Skeletal muscle satellite cell (primary cell): ENCODE data around the gene ARRDC4.

Source experiments
- H3K27me3 ChIP-seq: 2 replicates; pipeline ENCODE4 v1.7.0; 2013; ENCODE audit warnings: low read length; ENCODE audit not compliant: control insufficient read depth, insufficient read depth
- H3K36me3 ChIP-seq: 2 replicates; pipeline ENCODE4 v1.7.0; 2013; ENCODE audit warnings: mild to moderate bottlenecking, control low read depth, low read length; ENCODE audit not compliant: insufficient read depth
- H3K4me1 ChIP-seq: 2 replicates; pipeline ENCODE4 v1.7.0; 2013; ENCODE audit warnings: low read length; ENCODE audit not compliant: control insufficient read depth, insufficient read depth
- H3K4me2 ChIP-seq: 2 replicates; pipeline ENCODE4 v1.7.0; 2013; ENCODE audit warnings: mild to moderate bottlenecking, low read length
- H3K4me3 ChIP-seq: 2 replicates; pipeline ENCODE4 v1.7.0; 2013; ENCODE audit warnings: low read length
- H3K9ac ChIP-seq: 2 replicates; pipeline ENCODE4 v1.7.0; 2013; ENCODE audit warnings: mild to moderate bottlenecking, low read depth, low read length, moderate library complexity
- H3K9me3 ChIP-seq: replicated peaks from 2 replicates; pipeline ENCODE4 v1.7.0; 2013; ENCODE audit warnings: mild to moderate bottlenecking, control low read depth, low read length

ARRDC4 gene

GRCh38 chr15:97947465-97948260, 12.8 kb upstream of the ARRDC4 start:
- H3K36me3 ChIP-seq: no peaks in the 10 kb centered on the region
- H3K27me3 ChIP-seq: no peaks in the 10 kb centered on the region
- no peaks in the 10 kb centered on the region for H3K9me3 ChIP-seq
- no peaks in the 10 kb centered on the region for H3K4me1 ChIP-seq
- no peak overlapping the region for H3K4me2 ChIP-seq
- H3K9ac ChIP-seq: no peak overlapping the region
- no peak overlapping the region for H3K4me3 ChIP-seq

GRCh38 chr15:97953254-97953653, 7.2 kb upstream of the ARRDC4 start:
- Histone ChIP-seq H3K4me1 (no peaks in the 10 kb centered on the region), H3K36me3 (no peaks in the 10 kb centered on the region), H3K4me3 (no peak overlapping the region), H3K27me3 (no peaks in the 10 kb centered on the region), H3K9me3 (no peaks in the 10 kb centered on the region), H3K9ac (no peak overlapping the region), H3K4me2 (no peak overlapping the region)

- H3K4me1 ChIP-seq: no peaks in the 10 kb centered on the region
- H3K36me3 ChIP-seq: no peaks in the 10 kb centered on the region
- no peak overlapping the region for H3K4me3 ChIP-seq
- no peak overlapping the region for H3K4me2 ChIP-seq
- no peaks in the 10 kb centered on the region for H3K27me3 ChIP-seq
- no peaks in the 10 kb centered on the region for H3K9me3 ChIP-seq
- no peak overlapping the region for H3K9ac ChIP-seq
Measured at GRCh38 chr15:97953748-97954147, 6.8 kb upstream of the ARRDC4 start.

GRCh38 chr15:97955035-97955434, 5.5 kb upstream of the ARRDC4 start:
- Histone ChIP-seq H3K27me3 (no peaks in the 10 kb centered on the region), H3K9me3 (no peaks in the 10 kb centered on the region), H3K4me1 (peaks cover 5% of the 10 kb centered on the region), H3K4me3 (no peak overlapping the region), H3K4me2 (no peak overlapping the region), H3K9ac (no peak overlapping the region), H3K36me3 (no peaks in the 10 kb centered on the region)

- Histone ChIP-seq H3K4me1 (peaks cover 5% of the 10 kb centered on the region), H3K4me2 (no peak overlapping the region), H3K9me3 (no peaks in the 10 kb centered on the region), H3K36me3 (no peaks in the 10 kb centered on the region), H3K27me3 (no peaks in the 10 kb centered on the region), H3K9ac (no peak overlapping the region), H3K4me3 (no peak overlapping the region)
Measured at GRCh38 chr15:97955529-97955928, 5.0 kb upstream of the ARRDC4 start.

- H3K36me3 ChIP-seq: no peaks in the 10 kb centered on the region
- H3K4me3 ChIP-seq: peak overlapping the region; percentile 67
- H3K9ac ChIP-seq: peak overlapping the region; percentile 48
Measured at GRCh38 chr15:97959724-97960363, 659 bp upstream of the ARRDC4 start.

GRCh38 chr15:97961067-97961954, 808 bp downstream of the ARRDC4 start:
- Histone ChIP-seq H3K9me3 (no peaks in the 10 kb centered on the region), H3K4me3 (peak overlapping the region; percentile 87), H3K36me3 (no peaks in the 10 kb centered on the region), H3K27me3 (no peaks in the 10 kb centered on the region), H3K4me1 (peaks cover 15% of the 10 kb centered on the region), H3K9ac (peak overlapping the region; percentile 83), H3K4me2 (peak overlapping the region; percentile 96)

More at GRCh38 chr15:97959724-97960363, 659 bp upstream of the ARRDC4 start:
- no peaks in the 10 kb centered on the region for H3K27me3 ChIP-seq
- H3K4me2 ChIP-seq: peak overlapping the region; percentile 83
- H3K9me3 ChIP-seq: no peaks in the 10 kb centered on the region
- H3K4me1 ChIP-seq: peaks cover 15% of the 10 kb centered on the region

GRCh38 chr15:97962263-97962662, 1.8 kb downstream of the ARRDC4 start:
- H3K4me3 ChIP-seq: no peak overlapping the region
- H3K9me3 ChIP-seq: no peaks in the 10 kb centered on the region
- H3K9ac ChIP-seq: no peak overlapping the region

GRCh38 chr15:97963779-97964178, 3.3 kb downstream of the ARRDC4 start:
- H3K36me3 ChIP-seq: no peaks in the 10 kb centered on the region
- no peak overlapping the region for H3K4me3 ChIP-seq
- H3K27me3 ChIP-seq: no peaks in the 10 kb centered on the region
- H3K9me3 ChIP-seq: no peaks in the 10 kb centered on the region
- no peak overlapping the region for H3K4me2 ChIP-seq
- H3K4me1 ChIP-seq: peaks cover 20% of the 10 kb centered on the region
- no peak overlapping the region for H3K9ac ChIP-seq

More at GRCh38 chr15:97962263-97962662, 1.8 kb downstream of the ARRDC4 start:
- Histone ChIP-seq H3K27me3 (no peaks in the 10 kb centered on the region), H3K36me3 (no peaks in the 10 kb centered on the region), H3K4me1 (peaks cover 15% of the 10 kb centered on the region), H3K4me2 (no peak overlapping the region)

GRCh38 chr15:97966246-97966645, 5.7 kb downstream of the ARRDC4 start:
- Histone ChIP-seq H3K9me3 (no peaks in the 10 kb centered on the region), H3K4me1 (peaks cover 10% of the 10 kb centered on the region), H3K9ac (no peak overlapping the region), H3K27me3 (no peaks in the 10 kb centered on the region), H3K36me3 (peaks cover 9% of the 10 kb centered on the region), H3K4me3 (no peak overlapping the region), H3K4me2 (no peak overlapping the region)

- Histone ChIP-seq H3K9ac (no peak overlapping the region), H3K4me1 (peaks cover 7% of the 10 kb centered on the region), H3K36me3 (peaks cover 15% of the 10 kb centered on the region), H3K4me2 (no peak overlapping the region), H3K4me3 (no peak overlapping the region), H3K9me3 (no peaks in the 10 kb centered on the region), H3K27me3 (no peaks in the 10 kb centered on the region)
Measured at GRCh38 chr15:97966924-97967620, 6.6 kb downstream of the ARRDC4 start.
